Tibial nerve (tissue), 4 donors: ENCODE measurements around the gene SHISA4. TPM values are rescaled to one million over a fixed set of nuclear protein-coding genes. Genes with fewer than 3 reads are reported as not detected.
A peak's percentile ranks its signal among the peaks of the same experiment; 100 is the strongest.

Experiments
- DNase-seq, 2 donors: peaks; one replicate each; pipeline ENCODE4 v3.0.0-alpha.2; 2019; ENCODE audit warnings: low spot score in 2 of 2
- H3K27ac ChIP-seq, 4 donors: fragments of 200-600 bp; sonication (generic) in 3 of 4; one replicate each; pipeline ENCODE4 v1.5.1; 2017 to 2019; ENCODE audit warnings: mild to moderate bottlenecking in 1 of 4
- H3K27me3 ChIP-seq, 2 donors: fragments of 200-600 bp; sonication (generic) in 1 of 2; one replicate each; pipeline versions ENCODE4 v1.5.1 to v1.6.0; 2017 to 2019
- H3K36me3 ChIP-seq, 3 donors: fragments of 200-600 bp; sonication (generic); one replicate each; pipeline ENCODE4 v1.5.1; 2018 to 2019
- H3K4me1 ChIP-seq, 4 donors: fragments of 200-600 bp; sonication (generic) in 3 of 4; one replicate each; pipeline ENCODE4 v1.5.1; 2017 to 2019
- H3K4me3 ChIP-seq, 4 donors: fragments of 200-600 bp; sonication (generic) in 3 of 4; one replicate each; pipeline ENCODE4 v1.5.1; 2017 to 2019; ENCODE audit warnings: mild to moderate bottlenecking in 1 of 4, moderate library complexity in 1 of 4
- H3K9me3 ChIP-seq, 4 donors: fragments of 200-600 bp; sonication (generic) in 3 of 4; one replicate each; pipeline ENCODE4 v1.5.1; 2017 to 2019
- EP300 ChIP-seq, 2 donors: sonication (generic); formaldehyde crosslinking; IDR thresholded peaks; one replicate each; pipeline ENCODE4 v1.6.1; 2017; ENCODE audit warnings: antibody characterized with exemption in 2 of 2, mild to moderate bottlenecking in 1 of 2
- POLR2A ChIP-seq, 2 donors: fragments of 450-650 bp; IDR thresholded peaks; one replicate each; pipeline ENCODE4 v1.6.1; 2017; ENCODE audit warnings: antibody characterized with exemption in 2 of 2, mild to moderate bottlenecking in 2 of 2, moderate library complexity in 2 of 2
- WGBS, 2 donors: methylation state at CpG; one replicate each; pipeline ENCODE4 v1.1.5; 2018; 5-methylcytosine and 5-hydroxymethylcytosine counted together
- total RNA-seq, 4 donors: library from RNA; depleted of rRNA; stranded (reverse); fragments of >200 nt; gene quantifications; one replicate each; pipeline ENCODE4 v1.1.0, GENCODE V29; 2016
- TF ChIP-seq, protein P1 (sequence below), 5 experiments: fragments of 200-600 bp in 3 of 5; fragments of 450-650 bp in 2 of 5; sonication (generic) in 3 of 5; IDR thresholded peaks; one replicate each; pipeline ENCODE4 v1.5.1; 2016 to 2019; ENCODE audit warnings: antibody characterized with exemption in 5 of 5, mild to moderate bottlenecking in 3 of 5, moderate library complexity in 2 of 5

Gene SHISA4
- total RNA-seq, 4 donors from 2014 or later: 42.6 to 76.6 (median 66.4) TPM

- H3K4me3 ChIP-seq: no peak overlapping the region
- no peak overlapping the region for H3K27ac ChIP-seq
- H3K4me1 ChIP-seq: peaks cover 0 to 12% (median 2%) of the 10 kb centered on the region in 4 donors
- TF ChIP-seq, protein P1, sequence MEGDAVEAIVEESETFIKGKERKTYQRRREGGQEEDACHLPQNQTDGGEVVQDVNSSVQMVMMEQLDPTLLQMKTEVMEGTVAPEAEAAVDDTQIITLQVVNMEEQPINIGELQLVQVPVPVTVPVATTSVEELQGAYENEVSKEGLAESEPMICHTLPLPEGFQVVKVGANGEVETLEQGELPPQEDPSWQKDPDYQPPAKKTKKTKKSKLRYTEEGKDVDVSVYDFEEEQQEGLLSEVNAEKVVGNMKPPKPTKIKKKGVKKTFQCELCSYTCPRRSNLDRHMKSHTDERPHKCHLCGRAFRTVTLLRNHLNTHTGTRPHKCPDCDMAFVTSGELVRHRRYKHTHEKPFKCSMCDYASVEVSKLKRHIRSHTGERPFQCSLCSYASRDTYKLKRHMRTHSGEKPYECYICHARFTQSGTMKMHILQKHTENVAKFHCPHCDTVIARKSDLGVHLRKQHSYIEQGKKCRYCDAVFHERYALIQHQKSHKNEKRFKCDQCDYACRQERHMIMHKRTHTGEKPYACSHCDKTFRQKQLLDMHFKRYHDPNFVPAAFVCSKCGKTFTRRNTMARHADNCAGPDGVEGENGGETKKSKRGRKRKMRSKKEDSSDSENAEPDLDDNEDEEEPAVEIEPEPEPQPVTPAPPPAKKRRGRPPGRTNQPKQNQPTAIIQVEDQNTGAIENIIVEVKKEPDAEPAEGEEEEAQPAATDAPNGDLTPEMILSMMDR (IDR thresholded peaks at IDR 0.05): no peak
- no peak for TF ChIP-seq POLR2A (IDR thresholded peaks at IDR 0.05)
- TF ChIP-seq EP300 (IDR thresholded peaks at IDR 0.05): no peak
- DNase-seq: no peak
- H3K36me3 ChIP-seq: peaks cover 0 to 4% (median 0%) of the 10 kb centered on the region in 3 donors
- no peaks in the 10 kb centered on the region for H3K27me3 ChIP-seq
- H3K9me3 ChIP-seq: no peaks in the 10 kb centered on the region
- 94 to 96% methylated on average over 2 of the region's 2 CpGs for WGBS, 2 donors
These were observed 46.1 kb upstream of the SHISA4 start for GRCh38 chr1:201842472-201843027.

DNA sequence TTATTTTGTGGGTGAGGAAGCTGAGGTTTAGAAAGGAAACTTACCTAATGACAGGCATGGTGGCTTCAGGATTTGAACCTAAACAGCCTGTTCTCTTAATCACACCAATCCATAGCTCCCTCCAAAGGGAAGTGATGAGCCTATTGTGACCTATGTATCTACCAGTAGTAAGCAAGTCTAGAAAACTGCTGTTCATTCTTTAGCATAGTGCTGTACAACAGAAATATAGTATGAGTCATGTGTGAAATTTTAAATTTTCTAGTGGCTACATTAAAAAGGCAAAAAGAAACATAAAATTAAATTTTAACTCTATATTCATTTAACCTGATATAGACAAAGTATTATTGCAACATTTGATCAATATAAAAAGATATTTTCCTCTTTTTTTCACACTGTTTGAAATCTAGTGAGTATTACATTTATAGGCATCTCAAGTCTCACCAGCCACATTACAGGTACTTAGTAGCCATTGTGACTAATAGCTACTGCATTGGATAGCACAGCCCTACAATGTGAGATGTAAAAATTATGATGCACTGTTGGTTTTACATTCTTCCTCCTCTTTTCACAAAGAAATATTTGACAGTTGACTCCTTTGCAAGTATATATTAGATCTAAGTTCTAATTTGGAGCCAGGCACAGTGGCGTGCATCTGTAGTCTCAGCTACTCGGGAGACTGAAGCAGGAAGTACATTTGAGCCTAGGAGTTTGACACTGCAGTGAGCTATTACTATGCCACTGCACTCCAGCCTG lies 43.2 kb upstream of the SHISA4 start:
- H3K4me3 ChIP-seq: no peak overlapping the region
- no peak overlapping the region for H3K27ac ChIP-seq
- H3K9me3 ChIP-seq: no peaks in the 10 kb centered on the region
- TF ChIP-seq, protein P1 (IDR thresholded peaks at IDR 0.05): no peak
- TF ChIP-seq POLR2A (IDR thresholded peaks at IDR 0.05) (no peak), EP300 (IDR thresholded peaks at IDR 0.05) (no peak)
- H3K36me3 ChIP-seq: peaks cover 0 to 8% (median 7%) of the 10 kb centered on the region in 3 donors
- DNase-seq: no peak
- peaks cover 0 to 26% (median 2%) of the 10 kb centered on the region in 4 donors for H3K4me1 ChIP-seq
- no peaks in the 10 kb centered on the region for H3K27me3 ChIP-seq
- 65 to 73% methylated on average over 2 of the region's 2 CpGs for WGBS, 2 donors

- H3K4me3 ChIP-seq: no peak overlapping the region
- DNase-seq: no peak
- no peaks in the 10 kb centered on the region for H3K9me3 ChIP-seq
- no peaks in the 10 kb centered on the region for H3K27me3 ChIP-seq
- no peak overlapping the region for H3K27ac ChIP-seq
- H3K36me3 ChIP-seq: peaks cover 0 to 24% (median 14%) of the 10 kb centered on the region in 3 donors
- no peak for TF ChIP-seq POLR2A (IDR thresholded peaks at IDR 0.05)
- TF ChIP-seq, protein P1 (IDR thresholded peaks at IDR 0.05): no peak
- TF ChIP-seq EP300 (IDR thresholded peaks at IDR 0.05): no peak
- peaks cover 0 to 29% (median 2%) of the 10 kb centered on the region in 4 donors for H3K4me1 ChIP-seq
- WGBS, 2 donors: 33 to 64% methylated on average over 1 of the region's 1 CpG
These were observed 41.5 kb upstream of the SHISA4 start for GRCh38 chr1:201847150-201847549.

DNA sequence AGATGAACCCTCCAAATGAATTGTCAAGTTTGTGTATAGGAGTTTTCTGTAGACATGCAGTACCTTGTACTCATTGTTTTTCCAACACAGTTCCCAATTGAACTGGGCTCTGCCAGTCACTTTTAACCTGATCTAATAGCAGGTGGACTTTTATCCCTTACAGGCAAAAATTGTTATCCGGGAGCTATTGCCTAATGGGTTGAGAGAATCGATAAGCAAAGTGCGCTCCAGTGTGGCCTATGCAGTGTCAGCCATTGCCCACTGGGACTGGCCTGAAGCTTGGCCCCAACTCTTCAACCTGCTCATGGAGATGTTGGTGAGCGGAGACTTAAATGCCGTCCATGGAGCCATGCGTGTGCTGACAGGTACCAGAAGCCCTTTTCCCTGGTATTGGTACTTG lies 40.5 kb upstream of the SHISA4 start:
- Histone ChIP-seq H3K9me3 (no peaks in the 10 kb centered on the region), H3K27me3 (no peaks in the 10 kb centered on the region), H3K4me1 (peaks cover 0 to 21% (median 2%) of the 10 kb centered on the region in 4 donors), H3K36me3 (peaks cover 0 to 35% (median 14%) of the 10 kb centered on the region in 3 donors), H3K4me3 (no peak overlapping the region), H3K27ac (peak overlapping the region in 1 of 4 donors; percentile 42)
- 97 to 98% methylated on average over 6 of the region's 6 CpGs for WGBS, 2 donors
- no peak for DNase-seq
- TF ChIP-seq POLR2A (IDR thresholded peaks at IDR 0.05) (no peak), EP300 (IDR thresholded peaks at IDR 0.05) (no peak)
- TF ChIP-seq, protein P1 (IDR thresholded peaks at IDR 0.05): no peak
